Parathyroid adenoma (tissue), 2 donors: ENCODE results near the gene BTD.

Experiments used
- H2AFZ ChIP-seq: fragments of 300-600 bp; sonication (generic); one replicate; pipeline ENCODE4 v1.7.0; 2017; ENCODE audit warnings: antibody characterized with exemption, mild to moderate bottlenecking
- H3K27ac ChIP-seq: fragments of 300-600 bp; sonication (generic); one replicate; pipeline ENCODE4 v1.7.0; 2017
- H3K27me3 ChIP-seq: fragments of 300-600 bp; sonication (generic); one replicate; pipeline ENCODE4 v1.7.0; 2017; ENCODE audit warnings: low read length; ENCODE audit not compliant: control insufficient read depth, insufficient read depth
- H3K36me3 ChIP-seq: fragments of 300-600 bp; sonication (generic); one replicate; pipeline ENCODE4 v1.7.0; 2017; ENCODE audit warnings: low read length; ENCODE audit not compliant: control insufficient read depth, insufficient read depth
- H3K4me1 ChIP-seq: fragments of 300-600 bp; sonication (generic); one replicate; pipeline ENCODE4 v1.7.0; 2017; ENCODE audit warnings: control low read depth
- H3K4me2 ChIP-seq: fragments of 300-600 bp; sonication (generic); one replicate; pipeline ENCODE4 v1.7.0; 2017; ENCODE audit warnings: low read length
- H3K4me3 ChIP-seq: fragments of 300-600 bp; sonication (generic); one replicate; pipeline ENCODE4 v1.7.0; 2017; ENCODE audit warnings: low read depth, low read length
- H3K79me2 ChIP-seq: fragments of 300-600 bp; sonication (generic); one replicate; pipeline ENCODE4 v1.7.0; 2017; ENCODE audit warnings: control low read depth
- H3K9ac ChIP-seq: fragments of 300-600 bp; sonication (generic); one replicate; pipeline ENCODE4 v1.7.0; 2017; ENCODE audit warnings: mild to moderate bottlenecking
- H3K9me3 ChIP-seq: fragments of 300-600 bp; sonication (generic); one replicate; pipeline ENCODE4 v1.7.0; 2017; ENCODE audit warnings: low read length; ENCODE audit not compliant: control insufficient read depth
- TF ChIP-seq, protein P1 (sequence below): fragments of 300-600 bp; sonication (generic); IDR thresholded peaks from one replicate; pipeline ENCODE4 v1.7.0; 2017; ENCODE audit warnings: antibody characterized with exemption, mild to moderate bottlenecking
- donor health status: primary hyperparathyroidism.

Gene BTD

DNA sequence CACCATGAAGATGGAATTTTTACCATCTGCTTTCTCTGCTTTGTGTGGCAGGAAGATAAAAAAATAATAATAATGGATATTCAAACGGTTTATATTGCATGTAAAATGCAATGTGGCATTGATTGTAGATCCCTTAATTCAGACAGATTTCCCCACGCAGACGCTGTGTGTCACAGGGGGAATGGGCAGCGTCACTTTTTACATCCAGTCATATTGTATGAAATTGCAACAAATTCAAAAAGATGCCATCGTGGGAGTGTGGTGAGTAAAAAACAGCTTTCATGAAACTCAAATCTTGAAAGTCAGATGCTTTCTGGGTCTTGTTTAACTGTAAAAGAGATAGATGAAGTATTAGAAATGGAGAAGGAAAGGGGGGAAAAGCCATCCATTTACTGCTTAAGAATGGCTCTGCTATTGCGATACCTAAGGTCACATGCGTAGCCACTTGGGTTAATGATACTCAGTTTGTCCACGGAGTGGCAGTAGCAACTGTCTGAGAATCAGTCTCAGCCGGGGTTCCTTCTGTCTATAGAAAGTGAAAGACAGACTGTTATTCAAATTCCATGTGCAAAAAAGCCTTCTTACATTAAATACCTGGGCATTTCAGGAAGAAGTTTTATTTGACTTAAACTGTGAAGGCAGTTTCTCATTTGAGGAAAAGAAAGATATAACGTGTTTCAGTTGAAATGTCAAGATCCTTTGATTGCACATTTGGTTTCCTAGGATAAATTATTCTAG lies 28.5 kb downstream of the BTD start:
- no peak overlapping the region for H3K4me3 ChIP-seq
- no peak overlapping the region for H3K9ac ChIP-seq
- H3K79me2 ChIP-seq: peaks cover 2% of the 10 kb centered on the region
- TF ChIP-seq, protein P1, sequence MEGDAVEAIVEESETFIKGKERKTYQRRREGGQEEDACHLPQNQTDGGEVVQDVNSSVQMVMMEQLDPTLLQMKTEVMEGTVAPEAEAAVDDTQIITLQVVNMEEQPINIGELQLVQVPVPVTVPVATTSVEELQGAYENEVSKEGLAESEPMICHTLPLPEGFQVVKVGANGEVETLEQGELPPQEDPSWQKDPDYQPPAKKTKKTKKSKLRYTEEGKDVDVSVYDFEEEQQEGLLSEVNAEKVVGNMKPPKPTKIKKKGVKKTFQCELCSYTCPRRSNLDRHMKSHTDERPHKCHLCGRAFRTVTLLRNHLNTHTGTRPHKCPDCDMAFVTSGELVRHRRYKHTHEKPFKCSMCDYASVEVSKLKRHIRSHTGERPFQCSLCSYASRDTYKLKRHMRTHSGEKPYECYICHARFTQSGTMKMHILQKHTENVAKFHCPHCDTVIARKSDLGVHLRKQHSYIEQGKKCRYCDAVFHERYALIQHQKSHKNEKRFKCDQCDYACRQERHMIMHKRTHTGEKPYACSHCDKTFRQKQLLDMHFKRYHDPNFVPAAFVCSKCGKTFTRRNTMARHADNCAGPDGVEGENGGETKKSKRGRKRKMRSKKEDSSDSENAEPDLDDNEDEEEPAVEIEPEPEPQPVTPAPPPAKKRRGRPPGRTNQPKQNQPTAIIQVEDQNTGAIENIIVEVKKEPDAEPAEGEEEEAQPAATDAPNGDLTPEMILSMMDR: peak; percentile 71
- no peaks in the 10 kb centered on the region for H3K36me3 ChIP-seq
- H3K9me3 ChIP-seq: no peaks in the 10 kb centered on the region
- no peaks in the 10 kb centered on the region for H3K27me3 ChIP-seq
- peak overlapping the region; percentile 56 for H3K27ac ChIP-seq
- H3K4me2 ChIP-seq: peak overlapping the region; percentile 10
- H3K4me1 ChIP-seq: peaks cover 35% of the 10 kb centered on the region
- H2AFZ ChIP-seq: peak overlapping the region; percentile 68

GRCh38 chr3:15630646-15631350 lies 29.3 kb downstream of the BTD start:
- no peak overlapping the region for H3K4me3 ChIP-seq
- H3K4me1 ChIP-seq: peaks cover 38% of the 10 kb centered on the region

DNA sequence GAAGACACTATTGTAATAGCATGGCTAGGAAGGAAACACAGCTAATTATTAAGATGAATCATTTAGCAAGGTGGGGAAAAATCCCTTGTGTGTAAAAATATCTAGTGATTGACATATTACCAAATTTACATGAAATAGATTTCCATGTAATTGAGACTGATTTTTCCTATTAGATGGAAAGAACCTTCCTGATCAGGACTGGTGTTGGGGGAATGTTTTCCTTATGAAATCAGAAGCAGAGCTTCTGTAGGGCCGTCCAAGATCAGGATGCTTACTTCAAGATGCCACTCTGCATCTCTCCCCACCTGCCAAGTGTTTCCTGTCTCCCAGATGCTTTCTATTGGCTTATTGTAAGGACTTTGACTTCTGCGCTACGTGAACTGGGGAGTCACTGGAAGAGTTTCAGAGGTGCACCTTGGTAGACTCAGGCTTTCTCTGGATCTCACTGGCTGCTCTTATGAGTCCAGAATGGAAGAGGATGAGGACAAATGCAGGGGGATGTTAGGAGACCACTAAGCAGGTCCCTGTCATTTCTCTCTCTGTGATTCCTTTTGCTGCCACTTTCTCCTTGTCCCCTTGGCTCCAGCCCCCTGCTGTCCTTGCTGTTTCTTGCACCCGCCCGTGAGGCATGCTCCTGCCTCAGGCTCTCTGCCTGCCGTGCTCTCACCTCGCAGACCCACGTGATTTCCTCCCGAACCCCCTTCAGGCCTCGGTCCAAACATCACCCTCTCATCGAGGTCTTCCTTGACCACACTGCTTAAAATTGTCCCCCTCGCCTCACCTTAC lies 30.1 kb downstream of the BTD start:
- Histone ChIP-seq H3K4me2 (no peak overlapping the region), H3K36me3 (no peaks in the 10 kb centered on the region), H3K4me3 (no peak overlapping the region), H3K79me2 (peaks cover 2% of the 10 kb centered on the region), H3K27ac (no peak overlapping the region), H3K9me3 (no peaks in the 10 kb centered on the region), H2AFZ (peak overlapping the region; percentile 7), H3K4me1 (peaks cover 38% of the 10 kb centered on the region), H3K27me3 (no peaks in the 10 kb centered on the region), H3K9ac (no peak overlapping the region)
- TF ChIP-seq, protein P1: no peak

More at GRCh38 chr3:15630646-15631350, 29.3 kb downstream of the BTD start:
- TF ChIP-seq, protein P1: no peak
- H3K4me2 ChIP-seq: peak overlapping the region; percentile 10
- peaks cover 2% of the 10 kb centered on the region for H3K79me2 ChIP-seq
- no peaks in the 10 kb centered on the region for H3K36me3 ChIP-seq
- H3K9me3 ChIP-seq: no peaks in the 10 kb centered on the region
- H2AFZ ChIP-seq: peak overlapping the region; percentile 68
- H3K9ac ChIP-seq: no peak overlapping the region
- no peaks in the 10 kb centered on the region for H3K27me3 ChIP-seq
- peak overlapping the region; percentile 56 for H3K27ac ChIP-seq

- Histone ChIP-seq H3K4me3 (no peak overlapping the region), H3K4me2 (no peak overlapping the region), H3K4me1 (peaks cover 42% of the 10 kb centered on the region), H3K27ac (peak overlapping the region; percentile 72), H3K9ac (no peak overlapping the region), H3K79me2 (peaks cover 2% of the 10 kb centered on the region), H2AFZ (peak overlapping the region; percentile 5), H3K9me3 (no peaks in the 10 kb centered on the region), H3K27me3 (no peaks in the 10 kb centered on the region), H3K36me3 (no peaks in the 10 kb centered on the region)
- TF ChIP-seq, protein P1: no peak
Observed at GRCh38 chr3:15632212-15632580, 30.7 kb downstream of the BTD start.
